ENCODE results near the gene CDH26. TPM values are rescaled to one million over a fixed set of nuclear protein-coding genes. Genes with fewer than 3 reads are reported as not detected.

The CDH26 gene
- total RNA-seq, 1 donor from 2014 or later = not detected

GRCh38 chr20:60053818-60054190 lies 95.6 kb downstream of the CDH26 start:
- DNase-seq (ENCODE audit: low spot score in 2 of 2) = no peak
- H3K27ac ChIP-seq = no peak overlapping the region
- no peak overlapping the region for H3K4me3 ChIP-seq
- H3K27me3 ChIP-seq = no peaks in the 10 kb centered on the region
- H3K4me1 ChIP-seq = peaks cover 0 to 5% of the 10 kb centered on the region in 2 donors
- H3K36me3 ChIP-seq = no peaks in the 10 kb centered on the region
- TF ChIP-seq CTCF (IDR thresholded peaks at IDR 0.05) = no peak
- H3K9me3 ChIP-seq = no peaks in the 10 kb centered on the region
- intact Hi-C loops (cut with DNase I) = no loop called here

GRCh38 chr20:60054716-60055634 lies 96.8 kb downstream of the CDH26 start:
- Histone ChIP-seq H3K36me3 (no peaks in the 10 kb centered on the region), H3K9me3 (no peaks in the 10 kb centered on the region), H3K27me3 (no peaks in the 10 kb centered on the region), H3K27ac (no peak overlapping the region), H3K4me1 (peaks cover 0 to 5% of the 10 kb centered on the region in 2 donors), H3K4me3 (no peak overlapping the region)
- DNase-seq (ENCODE audit: low spot score in 2 of 2) = no peak
- intact Hi-C loops (cut with DNase I) = no loop called here
- no peak for TF ChIP-seq CTCF (IDR thresholded peaks at IDR 0.05)

GRCh38 chr20:60055740-60056139 lies 97.5 kb downstream of the CDH26 start:
- DNase-seq (ENCODE audit: low spot score in 2 of 2) = peak; percentile 27 to 77
- Histone ChIP-seq H3K4me1 (peaks cover 0 to 5% of the 10 kb centered on the region in 2 donors), H3K27ac (no peak overlapping the region), H3K9me3 (no peaks in the 10 kb centered on the region), H3K4me3 (peak overlapping the region in 1 of 2 donors; percentile 10), H3K27me3 (no peaks in the 10 kb centered on the region), H3K36me3 (no peaks in the 10 kb centered on the region)
- TF ChIP-seq CTCF (IDR thresholded peaks at IDR 0.05) = no peak
- intact Hi-C loops (cut with DNase I) = loop anchor here (2.0 kb wide), 1 partner anchor 207 kb away; no protein-coding TSS in a partner anchor

GRCh38 chr20:60056407-60057122 lies 98.3 kb downstream of the CDH26 start:
- no peak for DNase-seq (ENCODE audit: low spot score in 2 of 2)
- Histone ChIP-seq H3K9me3 (no peaks in the 10 kb centered on the region), H3K27me3 (no peaks in the 10 kb centered on the region), H3K27ac (no peak overlapping the region), H3K4me3 (no peak overlapping the region), H3K4me1 (peaks cover 0 to 5% of the 10 kb centered on the region in 2 donors), H3K36me3 (no peaks in the 10 kb centered on the region)
- intact Hi-C loops (cut with DNase I) = loop anchor here (2.0 kb wide), 1 partner anchor 206 kb away; no protein-coding TSS in a partner anchor
- TF ChIP-seq CTCF (IDR thresholded peaks at IDR 0.05) = no peak

GRCh38 chr20:60057123-60057865 lies 99.1 kb downstream of the CDH26 start:
- Histone ChIP-seq H3K9me3 (no peaks in the 10 kb centered on the region), H3K27me3 (no peaks in the 10 kb centered on the region), H3K4me3 (no peak overlapping the region), H3K4me1 (peaks cover 0 to 5% of the 10 kb centered on the region in 2 donors), H3K36me3 (no peaks in the 10 kb centered on the region), H3K27ac (no peak overlapping the region)
- intact Hi-C loops (cut with DNase I) = loop anchor here (2.0 kb wide), 1 partner anchor 206 kb away; no protein-coding TSS in a partner anchor
- peak in 1 of 2 donors; percentile 70 for DNase-seq (ENCODE audit: low spot score in 2 of 2)
- peak; percentile 64 to 85 (median 74) for TF ChIP-seq CTCF (IDR thresholded peaks at IDR 0.05)
